ENCODE results near the gene FNDC11. TPM values are rescaled to one million over a fixed set of nuclear protein-coding genes. Genes with fewer than 3 reads are reported as not detected.
"Not testable (repeated sequence)": the region's sequence is repeated elsewhere in the genome, so short reads cannot be mapped to it uniquely, and the experiment has no call there.

FNDC11 gene, protein sequence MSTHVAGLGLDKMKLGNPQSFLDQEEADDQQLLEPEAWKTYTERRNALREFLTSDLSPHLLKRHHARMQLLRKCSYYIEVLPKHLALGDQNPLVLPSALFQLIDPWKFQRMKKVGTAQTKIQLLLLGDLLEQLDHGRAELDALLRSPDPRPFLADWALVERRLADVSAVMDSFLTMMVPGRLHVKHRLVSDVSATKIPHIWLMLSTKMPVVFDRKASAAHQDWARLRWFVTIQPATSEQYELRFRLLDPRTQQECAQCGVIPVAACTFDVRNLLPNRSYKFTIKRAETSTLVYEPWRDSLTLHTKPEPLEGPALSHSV
- 3.6 TPM for polyA plus RNA-seq (2013, experiment 1 of 2)
- 4.1 TPM for polyA plus RNA-seq (2013, experiment 2 of 2)

DNA sequence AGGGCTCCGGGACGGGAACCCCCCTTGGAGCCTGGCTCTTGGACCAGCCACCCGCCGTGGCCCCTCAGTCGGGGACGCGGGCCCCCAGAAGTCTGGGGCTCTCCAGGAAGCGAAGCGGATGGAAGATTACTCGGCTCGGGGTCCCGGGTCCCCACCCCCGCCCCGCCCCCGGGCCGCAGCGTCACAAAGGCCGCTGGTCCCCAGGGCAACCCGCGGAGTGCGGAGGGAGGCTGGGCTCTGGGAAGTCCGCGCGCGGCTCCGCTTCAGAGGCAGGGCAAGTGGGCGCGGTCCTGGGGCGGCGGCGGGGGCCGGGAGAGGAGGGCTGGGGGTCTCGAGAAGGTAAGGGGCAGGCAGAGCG is at the start of gene FNDC11:
Gene FNDC11, plus strand, starts transcription at position 227 of the 358 bp plus-strand sequence. CDS start 1,505 bp downstream, outside the sequence.
- Histone ChIP-seq H3K9me3 (ENCODE audit: control insufficient read depth, low read length) (no peaks in the 10 kb centered on the region), H3K4me3 (ENCODE audit: extremely low read depth, insufficient read depth, low read length, poor library complexity, severe bottlenecking) (peak within 1 kb of the TSS; percentile 53)

DNA sequence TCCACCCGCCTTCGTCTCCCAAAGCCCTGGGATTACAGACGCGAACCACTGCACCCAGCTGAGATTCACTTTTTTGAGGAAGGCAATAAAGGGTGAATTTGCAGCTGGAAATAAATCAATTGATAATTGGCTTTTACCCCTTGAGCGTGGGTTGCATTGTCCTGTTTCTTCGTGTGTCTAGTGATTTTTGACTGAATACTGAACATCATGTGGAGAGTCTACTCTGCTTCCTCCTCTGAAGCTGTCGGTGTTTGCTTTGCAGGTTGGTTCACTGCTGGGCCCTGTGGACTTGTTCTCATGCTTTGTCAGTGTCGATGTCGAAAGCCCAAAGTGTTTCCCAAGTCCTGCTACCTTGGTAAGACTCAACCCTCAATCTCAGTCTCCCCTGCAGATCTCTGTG is 49.3 kb upstream of the FNDC11 start:
- H3K4me1 ChIP-seq (ENCODE audit: control insufficient read depth, insufficient read depth, low read length, poor library complexity, severe bottlenecking): no peaks in the 10 kb centered on the region
- no peaks in the 10 kb centered on the region for H3K36me3 ChIP-seq (ENCODE audit: control insufficient read depth, insufficient read depth, low read length)
- no peak overlapping the region for H3K27ac ChIP-seq (ENCODE audit: low read depth, low read length, severe bottlenecking)
- H3K4me3 ChIP-seq (ENCODE audit: extremely low read depth, insufficient read depth, low read length, poor library complexity, severe bottlenecking): no peak overlapping the region
- H3K9me3 ChIP-seq (ENCODE audit: control insufficient read depth, low read length): peaks cover 8% of the 10 kb centered on the region
- WGBS, 2 experiments (ENCODE audit: insufficient coverage in 2 of 2): 93 to 94% methylated on average over 9 of the region's 9 CpGs

More for the DNA sequence above, at the start of gene FNDC11:
- Histone ChIP-seq H3K36me3 (ENCODE audit: control insufficient read depth, insufficient read depth, low read length) (no peaks in the 10 kb centered on the region), H3K4me1 (ENCODE audit: control insufficient read depth, insufficient read depth, low read length, poor library complexity, severe bottlenecking) (peaks cover 9% of the 10 kb centered on the region), H3K27ac (ENCODE audit: low read depth, low read length, severe bottlenecking) (peak within 1 kb of the TSS; percentile 49)
- 2% methylated on average over 9 to 21 of the region's 34 CpGs for WGBS, 2 experiments (ENCODE audit: insufficient coverage in 2 of 2)

DNA sequence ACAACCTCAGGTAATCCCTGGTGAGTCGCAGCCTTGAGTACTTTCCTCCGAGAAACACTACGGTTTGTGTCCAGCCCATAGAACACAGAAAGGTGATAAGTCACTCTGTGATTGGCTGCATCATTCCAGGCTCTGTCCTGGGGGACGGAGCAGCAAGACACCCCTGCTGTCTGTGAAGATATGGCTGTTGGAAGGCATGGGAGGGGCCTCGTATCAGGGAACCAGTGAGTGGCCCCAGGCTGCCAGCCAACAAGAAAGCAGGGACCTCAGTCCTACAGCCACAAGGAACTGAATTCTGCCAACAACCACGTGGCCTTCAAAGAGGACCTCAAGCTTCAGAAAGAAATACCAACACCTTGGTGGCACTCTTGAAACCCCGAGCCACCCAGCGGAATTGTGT is 48.7 kb upstream of the FNDC11 start:
- peaks cover 8% of the 10 kb centered on the region for H3K9me3 ChIP-seq (ENCODE audit: control insufficient read depth, low read length)
- H3K36me3 ChIP-seq (ENCODE audit: control insufficient read depth, insufficient read depth, low read length): no peaks in the 10 kb centered on the region
- 82 to 90% methylated on average over 6 to 8 of the region's 8 CpGs for WGBS, 2 experiments (ENCODE audit: insufficient coverage in 2 of 2)
- H3K27ac ChIP-seq (ENCODE audit: low read depth, low read length, severe bottlenecking): no peak overlapping the region
- no peak overlapping the region for H3K4me3 ChIP-seq (ENCODE audit: extremely low read depth, insufficient read depth, low read length, poor library complexity, severe bottlenecking)
- no peaks in the 10 kb centered on the region for H3K4me1 ChIP-seq (ENCODE audit: control insufficient read depth, insufficient read depth, low read length, poor library complexity, severe bottlenecking)

DNA sequence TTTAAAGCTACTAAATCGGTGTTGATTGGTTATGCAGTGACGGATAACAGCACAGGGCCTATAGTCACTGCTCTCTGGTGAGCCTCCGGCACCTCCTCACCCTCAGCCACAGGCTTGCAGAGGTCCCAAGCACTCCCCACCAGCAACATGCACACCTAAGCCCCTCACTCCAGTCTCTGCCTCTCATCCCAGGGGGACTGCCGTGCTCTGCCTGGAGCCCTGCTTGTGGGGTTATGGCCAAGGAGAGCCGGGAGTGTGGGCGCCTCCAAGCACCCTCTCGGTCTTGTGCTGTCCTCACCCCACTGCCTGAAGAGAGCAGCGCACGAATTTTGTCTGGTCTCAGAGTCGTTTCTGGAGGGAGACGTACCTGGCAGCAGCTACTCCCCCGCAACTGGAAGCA is 48.2 kb upstream of the FNDC11 start:
- Histone ChIP-seq H3K27ac (ENCODE audit: low read depth, low read length, severe bottlenecking) (no peak overlapping the region), H3K4me3 (ENCODE audit: extremely low read depth, insufficient read depth, low read length, poor library complexity, severe bottlenecking) (no peak overlapping the region), H3K9me3 (ENCODE audit: control insufficient read depth, low read length) (peaks cover 8% of the 10 kb centered on the region), H3K4me1 (ENCODE audit: control insufficient read depth, insufficient read depth, low read length, poor library complexity, severe bottlenecking) (no peaks in the 10 kb centered on the region), H3K36me3 (ENCODE audit: control insufficient read depth, insufficient read depth, low read length) (no peaks in the 10 kb centered on the region)
- WGBS, 2 experiments (ENCODE audit: insufficient coverage in 2 of 2): 88 to 94% methylated on average over 8 to 9 of the region's 12 CpGs

DNA sequence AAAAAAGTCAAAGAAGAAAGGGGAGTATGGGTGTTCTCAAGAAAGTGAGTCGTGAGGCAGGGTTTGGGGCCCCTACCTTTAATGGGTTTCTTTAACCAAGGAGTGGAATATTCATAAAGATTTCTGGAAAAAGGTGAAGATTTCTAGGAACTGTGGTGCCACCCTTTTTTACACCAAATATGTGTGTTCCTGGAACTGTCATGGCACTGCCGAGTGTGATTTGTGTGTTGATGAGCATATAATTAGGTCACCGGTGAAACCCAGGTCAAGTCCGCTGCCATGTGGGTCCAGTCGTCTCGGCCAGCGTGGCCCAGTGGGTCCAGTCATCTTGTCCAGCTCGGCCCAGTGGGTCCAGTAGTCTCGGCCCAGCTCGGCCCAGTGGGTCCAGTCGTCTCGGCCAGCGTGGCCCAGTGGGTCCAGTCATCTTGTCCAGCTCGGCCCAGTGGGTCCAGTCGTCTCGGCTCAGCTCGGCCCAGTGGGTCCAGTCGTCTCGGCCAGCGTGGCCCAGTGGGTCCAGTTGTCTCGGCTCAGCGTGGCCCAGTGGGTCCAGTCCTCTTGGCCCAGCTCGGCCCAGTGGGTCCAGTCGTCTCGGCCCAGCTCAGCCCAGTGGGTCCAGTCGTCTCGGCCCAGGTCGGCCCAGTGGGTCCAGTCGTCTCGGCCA is 46.7 kb upstream of the FNDC11 start:
- Histone ChIP-seq H3K9me3 (ENCODE audit: control insufficient read depth, low read length) (peaks cover 8% of the 10 kb centered on the region), H3K4me1 (ENCODE audit: control insufficient read depth, insufficient read depth, low read length, poor library complexity, severe bottlenecking) (no peaks in the 10 kb centered on the region), H3K27ac (ENCODE audit: low read depth, low read length, severe bottlenecking) (no peak overlapping the region), H3K4me3 (ENCODE audit: extremely low read depth, insufficient read depth, low read length, poor library complexity, severe bottlenecking) (no peak overlapping the region), H3K36me3 (ENCODE audit: control insufficient read depth, insufficient read depth, low read length) (no peaks in the 10 kb centered on the region)
- 89 to 94% methylated on average over 30 of the region's 30 CpGs for WGBS, 2 experiments (ENCODE audit: insufficient coverage in 2 of 2)

DNA sequence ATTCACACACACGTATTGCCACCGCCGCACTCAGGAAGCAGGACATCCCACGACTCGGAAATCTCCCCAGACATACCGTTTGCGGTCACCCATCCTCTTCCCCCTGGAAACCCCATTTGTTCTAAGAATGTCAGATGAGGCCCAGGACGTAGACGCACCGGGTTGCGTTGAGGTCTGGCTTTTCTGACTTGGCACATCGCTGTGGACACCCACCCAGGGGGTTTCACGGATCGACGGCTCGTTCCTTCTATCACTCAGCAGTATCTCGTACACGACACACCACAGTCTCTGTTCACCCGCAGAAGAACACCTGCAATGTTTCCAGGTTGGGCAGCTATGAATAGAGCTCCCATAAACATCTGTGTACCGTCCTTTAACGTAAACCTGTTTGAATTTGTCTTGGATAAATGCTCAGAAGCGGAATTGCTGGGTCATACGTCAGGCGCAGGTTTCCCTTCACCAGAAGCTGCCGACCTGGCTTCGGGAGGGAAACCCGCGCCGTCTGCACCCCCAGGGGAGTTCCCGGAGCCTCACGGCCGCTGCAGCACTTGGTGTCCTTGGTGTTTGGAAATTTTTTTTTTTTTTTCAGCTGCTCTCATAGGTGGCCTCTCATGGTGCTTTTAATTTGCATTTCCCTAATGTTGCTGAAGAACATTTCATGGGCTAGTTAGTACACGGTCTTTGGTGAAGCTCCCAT is 45.7 kb upstream of the FNDC11 start:
- no peak overlapping the region for H3K4me3 ChIP-seq (ENCODE audit: extremely low read depth, insufficient read depth, low read length, poor library complexity, severe bottlenecking)
- no peak overlapping the region for H3K27ac ChIP-seq (ENCODE audit: low read depth, low read length, severe bottlenecking)
- peaks cover 8% of the 10 kb centered on the region for H3K9me3 ChIP-seq (ENCODE audit: control insufficient read depth, low read length)
- no peaks in the 10 kb centered on the region for H3K4me1 ChIP-seq (ENCODE audit: control insufficient read depth, insufficient read depth, low read length, poor library complexity, severe bottlenecking)
- H3K36me3 ChIP-seq (ENCODE audit: control insufficient read depth, insufficient read depth, low read length): no peaks in the 10 kb centered on the region
- 92 to 97% methylated on average over 26 to 30 of the region's 33 CpGs for WGBS, 2 experiments (ENCODE audit: insufficient coverage in 2 of 2)

DNA sequence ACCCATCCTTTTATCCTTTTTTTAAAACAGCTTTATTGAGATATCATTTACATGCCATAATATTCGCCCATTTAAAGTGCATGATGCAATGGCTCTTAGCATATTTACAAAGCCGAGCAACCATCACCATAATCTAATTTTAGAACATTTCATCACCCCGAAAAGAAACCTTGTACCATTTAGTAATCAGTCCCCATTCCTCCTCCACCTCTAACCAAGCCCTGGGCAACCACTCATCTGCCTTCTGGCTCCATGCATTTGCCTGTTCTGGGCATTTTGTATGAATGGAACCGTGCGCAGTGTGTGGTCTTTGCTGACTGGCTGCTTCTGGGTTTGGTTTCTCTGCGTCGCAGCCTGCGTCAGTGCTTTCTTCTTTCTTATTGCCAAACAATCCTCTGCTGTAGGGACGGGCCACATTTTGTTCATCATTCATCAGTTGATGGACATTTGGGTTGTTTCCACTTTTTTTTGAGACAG is 44.8 kb upstream of the FNDC11 start:
- 92 to 93% methylated on average over 7 to 8 of the region's 9 CpGs for WGBS, 2 experiments (ENCODE audit: insufficient coverage in 2 of 2)
- H3K4me1 ChIP-seq (ENCODE audit: control insufficient read depth, insufficient read depth, low read length, poor library complexity, severe bottlenecking): no peaks in the 10 kb centered on the region
- no peak overlapping the region for H3K4me3 ChIP-seq (ENCODE audit: extremely low read depth, insufficient read depth, low read length, poor library complexity, severe bottlenecking)
- no peaks in the 10 kb centered on the region for H3K36me3 ChIP-seq (ENCODE audit: control insufficient read depth, insufficient read depth, low read length)
- H3K9me3 ChIP-seq (ENCODE audit: control insufficient read depth, low read length): peaks cover 8% of the 10 kb centered on the region
- no peak overlapping the region for H3K27ac ChIP-seq (ENCODE audit: low read depth, low read length, severe bottlenecking)

DNA sequence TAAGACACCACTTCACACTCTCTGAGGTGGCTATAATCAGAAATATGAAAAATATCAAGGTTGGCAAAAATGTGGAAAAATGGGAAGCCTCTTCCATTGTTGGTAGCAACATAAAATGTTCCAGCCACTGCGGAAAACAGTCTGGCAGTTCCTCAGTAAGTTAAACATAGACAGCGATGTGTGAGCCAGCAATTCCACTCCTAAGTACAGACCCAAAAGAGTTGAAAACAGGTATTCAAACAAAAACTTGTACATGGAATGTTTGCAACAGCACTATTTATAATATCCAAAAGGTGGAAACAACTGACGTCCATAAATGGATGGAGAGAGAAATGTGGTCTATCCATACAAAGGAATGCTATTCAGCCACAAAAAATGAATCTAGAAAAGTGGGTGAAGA is 40.8 kb upstream of the FNDC11 start:
- no peaks in the 10 kb centered on the region for H3K36me3 ChIP-seq (ENCODE audit: control insufficient read depth, insufficient read depth, low read length)
- H3K4me3 ChIP-seq (ENCODE audit: extremely low read depth, insufficient read depth, low read length, poor library complexity, severe bottlenecking): no peak overlapping the region
- no peaks in the 10 kb centered on the region for H3K4me1 ChIP-seq (ENCODE audit: control insufficient read depth, insufficient read depth, low read length, poor library complexity, severe bottlenecking)
- 93 to 100% methylated on average over 2 of the region's 3 CpGs for WGBS, 2 experiments (ENCODE audit: insufficient coverage in 2 of 2)
- H3K9me3 ChIP-seq (ENCODE audit: control insufficient read depth, low read length): no peaks in the 10 kb centered on the region
- no peak overlapping the region for H3K27ac ChIP-seq (ENCODE audit: low read depth, low read length, severe bottlenecking)

DNA sequence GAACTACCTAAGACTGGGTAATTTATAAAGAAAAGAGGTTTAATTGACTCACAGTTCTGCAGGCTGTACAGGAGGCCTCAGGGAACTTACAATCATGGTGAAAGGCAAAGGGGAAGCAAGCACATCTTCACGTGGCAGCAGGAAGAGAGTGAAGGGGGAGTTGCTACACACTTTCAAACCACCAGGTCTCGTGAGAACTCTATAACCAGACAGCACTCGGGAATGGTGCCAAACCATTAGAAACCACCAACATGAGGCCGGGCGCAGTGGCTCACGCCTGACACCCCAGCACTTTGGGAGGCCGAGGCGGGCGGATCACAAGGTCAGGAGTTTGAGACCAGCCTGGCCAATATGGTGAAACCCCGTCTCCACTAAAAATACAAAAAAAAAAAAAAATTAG is 39.4 kb upstream of the FNDC11 start:
- H3K36me3 ChIP-seq (ENCODE audit: control insufficient read depth, insufficient read depth, low read length); H3K27ac ChIP-seq (ENCODE audit: low read depth, low read length, severe bottlenecking); H3K4me1 ChIP-seq (ENCODE audit: control insufficient read depth, insufficient read depth, low read length, poor library complexity, severe bottlenecking); H3K9me3 ChIP-seq (ENCODE audit: control insufficient read depth, low read length); H3K4me3 ChIP-seq (ENCODE audit: extremely low read depth, insufficient read depth, low read length, poor library complexity, severe bottlenecking): not testable (repeated sequence)
- 71 to 80% methylated on average over 3 to 8 of the region's 10 CpGs for WGBS, 2 experiments (ENCODE audit: insufficient coverage in 2 of 2)

DNA sequence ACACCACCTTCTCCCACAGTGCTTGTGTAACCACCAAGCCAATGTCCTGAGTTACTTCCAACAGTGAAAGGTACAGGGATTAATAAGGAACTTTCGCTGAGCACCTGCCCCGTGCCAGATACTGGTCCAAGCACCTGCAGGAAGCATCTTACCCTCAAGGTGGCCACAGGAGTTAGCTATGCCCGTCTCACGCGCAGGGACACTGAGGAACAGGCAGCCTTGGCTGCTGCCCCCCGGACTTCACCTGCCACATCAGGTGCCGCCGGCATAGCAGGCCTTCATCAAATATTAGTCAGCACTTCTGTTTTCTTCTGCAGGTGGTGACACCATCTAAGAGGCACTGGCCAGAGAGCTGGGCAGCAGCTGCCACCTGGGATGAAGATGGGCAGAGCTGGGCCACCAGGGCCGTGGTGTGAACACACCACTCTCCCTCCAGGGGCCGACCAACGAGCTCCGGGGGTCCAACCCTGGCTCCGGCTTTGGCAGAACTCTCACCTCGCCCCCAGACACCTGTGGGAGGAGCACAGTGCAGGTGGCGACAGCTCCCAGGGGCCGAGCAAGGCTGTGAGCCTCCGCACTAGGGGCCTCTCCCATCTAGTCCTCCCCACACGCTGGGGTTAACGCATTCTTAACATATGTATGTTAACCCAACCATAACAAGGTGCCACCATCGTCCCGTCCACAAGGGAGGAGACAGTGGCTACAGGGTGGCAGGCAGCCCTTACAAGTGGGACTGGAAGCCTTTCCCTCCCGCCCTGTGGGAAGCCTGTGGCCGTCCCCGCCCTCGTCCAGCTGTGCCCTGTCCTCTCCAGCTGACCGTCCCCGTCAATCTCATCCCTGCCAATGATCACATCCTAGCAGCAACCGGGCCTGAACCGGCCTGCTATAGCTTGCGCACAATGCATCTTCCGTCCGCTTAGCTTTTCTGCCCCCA is 36.3 kb upstream of the FNDC11 start:
- Histone ChIP-seq H3K4me1 (ENCODE audit: control insufficient read depth, insufficient read depth, low read length, poor library complexity, severe bottlenecking) (no peaks in the 10 kb centered on the region), H3K4me3 (ENCODE audit: extremely low read depth, insufficient read depth, low read length, poor library complexity, severe bottlenecking) (no peak overlapping the region), H3K9me3 (ENCODE audit: control insufficient read depth, low read length) (peaks cover 6% of the 10 kb centered on the region), H3K36me3 (ENCODE audit: control insufficient read depth, insufficient read depth, low read length) (peaks cover 13% of the 10 kb centered on the region), H3K27ac (ENCODE audit: low read depth, low read length, severe bottlenecking) (no peak overlapping the region)
- 87 to 91% methylated on average over 31 of the region's 32 CpGs for WGBS, 2 experiments (ENCODE audit: insufficient coverage in 2 of 2)

Measured in mesodermal cell (in vitro differentiated cells).